HepG2 (cell line): ENCODE results near the gene TOPORS. TPM values are rescaled to one million over a fixed set of nuclear protein-coding genes. Genes with fewer than 3 reads are reported as not detected.

Experiments
- KAT2B ChIP-seq: fragments of 150-350 bp; IDR thresholded peaks from 2 replicates; pipeline ENCODE4 v1.6.1; 2014; ENCODE audit warnings: low read depth, low read length, borderline replicate concordance
- MED1 ChIP-seq: sonication (generic); formaldehyde crosslinking; IDR thresholded peaks from 2 replicates; pipeline ENCODE4 v1.4.0; 2020; ENCODE audit warnings: missing genetic modification reagents
- ONECUT2 ChIP-seq: sonication (generic); formaldehyde crosslinking; IDR thresholded peaks from 2 replicates; pipeline ENCODE4 v1.4.0; 2020; ENCODE audit warnings: missing genetic modification reagents
- SKI ChIP-seq: fragments of 450-650 bp; IDR thresholded peaks from one replicate; pipeline ENCODE4 v1.6.1; 2018; ENCODE audit warnings: mild to moderate bottlenecking; ENCODE audit not compliant: partially characterized antibody
- SUZ12 ChIP-seq: fragments of 150-350 bp; IDR thresholded peaks from 2 replicates; pipeline ENCODE4 v1.6.1; 2014; ENCODE audit warnings: low read depth, low read length
- TSC22D2 ChIP-seq: sonication (generic); formaldehyde crosslinking; IDR thresholded peaks from 2 replicates; pipeline ENCODE4 v1.5.1; 2020; ENCODE audit warnings: missing genetic modification reagents, mild to moderate bottlenecking, borderline replicate concordance
- ZBTB1 ChIP-seq: sonication (generic); formaldehyde crosslinking; IDR thresholded peaks from 2 replicates; pipeline ENCODE4 v1.4.0; 2020; ENCODE audit warnings: missing genetic modification reagents, borderline replicate concordance
- ZFP36 ChIP-seq: fragments of 150-350 bp; IDR thresholded peaks from 2 replicates; pipeline ENCODE4 v1.6.1; 2018; ENCODE audit warnings: borderline replicate concordance, low read length, low read depth; ENCODE audit not compliant: partially characterized antibody
- ZNF343 ChIP-seq: sonication (generic); formaldehyde crosslinking; IDR thresholded peaks from 2 replicates; pipeline ENCODE4 v1.4.0; 2020; ENCODE audit warnings: mild to moderate bottlenecking, missing genetic modification reagents
- ZNF501 ChIP-seq: sonication (generic); formaldehyde crosslinking; IDR thresholded peaks from 2 replicates; pipeline ENCODE4 v1.5.1; 2020; ENCODE audit warnings: mild to moderate bottlenecking, moderate library complexity, missing genetic modification reagents
- polyA plus RNA-seq, 8 experiments: library from polyadenylated mRNA; depleted of rRNA in 3 of 8; stranded (reverse) in 7 of 8; unstranded in 1 of 8; fragments of >200 nt; fragmentation: Illumina TruSeq in 4 of 8; extraction: Trizol in 4 of 8; gene quantifications; 2 replicates each; pipeline versions ENCODE4 v1.2.1 to v1.2.3, GENCODE V29; 2011 to 2016; ENCODE audit warnings: low read depth in 4 of 8, missing spikeins in 1 of 8, mixed read lengths in 1 of 8; ENCODE audit not compliant: insufficient read depth in 1 of 8
- total RNA-seq, 5 experiments: library from RNA; depleted of rRNA; stranded (reverse); fragments of >200 nt; fragmentation: Illumina TruSeq; extraction: Trizol; gene quantifications; 2 replicates each; pipeline ENCODE4 v1.2.3, GENCODE V29; 2016; ENCODE audit warnings: low read depth in 1 of 5
- TF ChIP-seq, protein P1 (sequence below): sonication (generic); formaldehyde crosslinking; IDR thresholded peaks from 2 replicates; pipeline ENCODE4 v1.5.0; 2020; ENCODE audit warnings: mild to moderate bottlenecking, missing genetic modification reagents
- TF ChIP-seq, protein P2 (sequence below): sonication (generic); formaldehyde crosslinking; IDR thresholded peaks from 2 replicates; pipeline ENCODE4 v1.4.0; 2020; ENCODE audit warnings: missing genetic modification reagents, borderline replicate concordance
- TF ChIP-seq, protein P3 (sequence below): sonication (generic); formaldehyde crosslinking; IDR thresholded peaks from 2 replicates; pipeline ENCODE4 v1.9.0; 2021; ENCODE audit warnings: mild to moderate bottlenecking, missing genetic modification reagents
- TF ChIP-seq, protein P4 (sequence below): sonication (generic); formaldehyde crosslinking; IDR thresholded peaks from 2 replicates; pipeline ENCODE4 v1.4.0; 2020; ENCODE audit warnings: missing genetic modification reagents; ENCODE audit errors: not compliant biosample characterization

The TOPORS gene
- total and polyA plus RNA-seq, 2 of the 13 experiments (the other 11 are each of a cell fraction or from before 2014, with no cell fraction given): 6.8 to 19.6 TPM

DNA sequence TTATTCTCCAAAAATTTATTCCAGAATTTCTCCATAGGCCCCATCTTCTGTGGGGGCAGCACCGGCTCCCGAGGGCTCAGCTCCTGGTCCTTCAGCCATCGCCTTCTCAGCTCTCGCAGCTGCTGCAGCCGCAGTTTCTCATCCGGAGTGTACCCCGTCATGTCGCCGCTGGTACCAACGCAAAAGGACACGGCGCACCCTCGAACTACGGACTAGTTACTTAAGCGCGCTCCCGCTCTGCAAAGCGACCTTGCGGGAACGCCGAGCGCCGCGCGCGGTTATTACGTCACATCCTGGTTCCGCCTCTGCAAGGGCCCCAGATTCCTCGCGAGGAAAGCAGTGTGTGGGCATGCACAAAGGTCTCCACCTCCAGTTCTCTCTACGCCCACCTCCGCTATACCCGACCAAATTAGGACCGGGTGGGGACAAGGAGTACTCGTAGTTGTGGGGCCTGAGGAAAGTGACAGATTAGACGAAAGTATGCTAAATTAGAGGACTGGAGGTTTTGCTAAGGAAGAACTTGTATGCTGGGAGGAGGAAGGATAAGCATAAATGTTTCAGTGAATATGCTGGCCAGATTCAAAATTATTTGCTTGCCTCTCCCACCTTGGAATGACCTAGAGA, 20.6 kb upstream of the TOPORS start, which contains the start of gene NDUFB6 (continued):
- TF ChIP-seq, protein P1, sequence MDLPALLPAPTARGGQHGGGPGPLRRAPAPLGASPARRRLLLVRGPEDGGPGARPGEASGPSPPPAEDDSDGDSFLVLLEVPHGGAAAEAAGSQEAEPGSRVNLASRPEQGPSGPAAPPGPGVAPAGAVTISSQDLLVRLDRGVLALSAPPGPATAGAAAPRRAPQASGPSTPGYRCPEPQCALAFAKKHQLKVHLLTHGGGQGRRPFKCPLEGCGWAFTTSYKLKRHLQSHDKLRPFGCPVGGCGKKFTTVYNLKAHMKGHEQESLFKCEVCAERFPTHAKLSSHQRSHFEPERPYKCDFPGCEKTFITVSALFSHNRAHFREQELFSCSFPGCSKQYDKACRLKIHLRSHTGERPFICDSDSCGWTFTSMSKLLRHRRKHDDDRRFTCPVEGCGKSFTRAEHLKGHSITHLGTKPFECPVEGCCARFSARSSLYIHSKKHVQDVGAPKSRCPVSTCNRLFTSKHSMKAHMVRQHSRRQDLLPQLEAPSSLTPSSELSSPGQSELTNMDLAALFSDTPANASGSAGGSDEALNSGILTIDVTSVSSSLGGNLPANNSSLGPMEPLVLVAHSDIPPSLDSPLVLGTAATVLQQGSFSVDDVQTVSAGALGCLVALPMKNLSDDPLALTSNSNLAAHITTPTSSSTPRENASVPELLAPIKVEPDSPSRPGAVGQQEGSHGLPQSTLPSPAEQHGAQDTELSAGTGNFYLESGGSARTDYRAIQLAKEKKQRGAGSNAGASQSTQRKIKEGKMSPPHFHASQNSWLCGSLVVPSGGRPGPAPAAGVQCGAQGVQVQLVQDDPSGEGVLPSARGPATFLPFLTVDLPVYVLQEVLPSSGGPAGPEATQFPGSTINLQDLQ (CRISPR knock-in tag): no peak
- TF ChIP-seq ZNF343 (CRISPR knock-in tag): 0 out of 2 replicates have a peak, but pooled peaks have one; percentile 56
- TF ChIP-seq MED1: peak; percentile 75
- TF ChIP-seq, protein P2, sequence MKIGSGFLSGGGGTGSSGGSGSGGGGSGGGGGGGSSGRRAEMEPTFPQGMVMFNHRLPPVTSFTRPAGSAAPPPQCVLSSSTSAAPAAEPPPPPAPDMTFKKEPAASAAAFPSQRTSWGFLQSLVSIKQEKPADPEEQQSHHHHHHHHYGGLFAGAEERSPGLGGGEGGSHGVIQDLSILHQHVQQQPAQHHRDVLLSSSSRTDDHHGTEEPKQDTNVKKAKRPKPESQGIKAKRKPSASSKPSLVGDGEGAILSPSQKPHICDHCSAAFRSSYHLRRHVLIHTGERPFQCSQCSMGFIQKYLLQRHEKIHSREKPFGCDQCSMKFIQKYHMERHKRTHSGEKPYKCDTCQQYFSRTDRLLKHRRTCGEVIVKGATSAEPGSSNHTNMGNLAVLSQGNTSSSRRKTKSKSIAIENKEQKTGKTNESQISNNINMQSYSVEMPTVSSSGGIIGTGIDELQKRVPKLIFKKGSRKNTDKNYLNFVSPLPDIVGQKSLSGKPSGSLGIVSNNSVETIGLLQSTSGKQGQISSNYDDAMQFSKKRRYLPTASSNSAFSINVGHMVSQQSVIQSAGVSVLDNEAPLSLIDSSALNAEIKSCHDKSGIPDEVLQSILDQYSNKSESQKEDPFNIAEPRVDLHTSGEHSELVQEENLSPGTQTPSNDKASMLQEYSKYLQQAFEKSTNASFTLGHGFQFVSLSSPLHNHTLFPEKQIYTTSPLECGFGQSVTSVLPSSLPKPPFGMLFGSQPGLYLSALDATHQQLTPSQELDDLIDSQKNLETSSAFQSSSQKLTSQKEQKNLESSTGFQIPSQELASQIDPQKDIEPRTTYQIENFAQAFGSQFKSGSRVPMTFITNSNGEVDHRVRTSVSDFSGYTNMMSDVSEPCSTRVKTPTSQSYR (CRISPR knock-in tag): no peak
- TF ChIP-seq, protein P3, sequence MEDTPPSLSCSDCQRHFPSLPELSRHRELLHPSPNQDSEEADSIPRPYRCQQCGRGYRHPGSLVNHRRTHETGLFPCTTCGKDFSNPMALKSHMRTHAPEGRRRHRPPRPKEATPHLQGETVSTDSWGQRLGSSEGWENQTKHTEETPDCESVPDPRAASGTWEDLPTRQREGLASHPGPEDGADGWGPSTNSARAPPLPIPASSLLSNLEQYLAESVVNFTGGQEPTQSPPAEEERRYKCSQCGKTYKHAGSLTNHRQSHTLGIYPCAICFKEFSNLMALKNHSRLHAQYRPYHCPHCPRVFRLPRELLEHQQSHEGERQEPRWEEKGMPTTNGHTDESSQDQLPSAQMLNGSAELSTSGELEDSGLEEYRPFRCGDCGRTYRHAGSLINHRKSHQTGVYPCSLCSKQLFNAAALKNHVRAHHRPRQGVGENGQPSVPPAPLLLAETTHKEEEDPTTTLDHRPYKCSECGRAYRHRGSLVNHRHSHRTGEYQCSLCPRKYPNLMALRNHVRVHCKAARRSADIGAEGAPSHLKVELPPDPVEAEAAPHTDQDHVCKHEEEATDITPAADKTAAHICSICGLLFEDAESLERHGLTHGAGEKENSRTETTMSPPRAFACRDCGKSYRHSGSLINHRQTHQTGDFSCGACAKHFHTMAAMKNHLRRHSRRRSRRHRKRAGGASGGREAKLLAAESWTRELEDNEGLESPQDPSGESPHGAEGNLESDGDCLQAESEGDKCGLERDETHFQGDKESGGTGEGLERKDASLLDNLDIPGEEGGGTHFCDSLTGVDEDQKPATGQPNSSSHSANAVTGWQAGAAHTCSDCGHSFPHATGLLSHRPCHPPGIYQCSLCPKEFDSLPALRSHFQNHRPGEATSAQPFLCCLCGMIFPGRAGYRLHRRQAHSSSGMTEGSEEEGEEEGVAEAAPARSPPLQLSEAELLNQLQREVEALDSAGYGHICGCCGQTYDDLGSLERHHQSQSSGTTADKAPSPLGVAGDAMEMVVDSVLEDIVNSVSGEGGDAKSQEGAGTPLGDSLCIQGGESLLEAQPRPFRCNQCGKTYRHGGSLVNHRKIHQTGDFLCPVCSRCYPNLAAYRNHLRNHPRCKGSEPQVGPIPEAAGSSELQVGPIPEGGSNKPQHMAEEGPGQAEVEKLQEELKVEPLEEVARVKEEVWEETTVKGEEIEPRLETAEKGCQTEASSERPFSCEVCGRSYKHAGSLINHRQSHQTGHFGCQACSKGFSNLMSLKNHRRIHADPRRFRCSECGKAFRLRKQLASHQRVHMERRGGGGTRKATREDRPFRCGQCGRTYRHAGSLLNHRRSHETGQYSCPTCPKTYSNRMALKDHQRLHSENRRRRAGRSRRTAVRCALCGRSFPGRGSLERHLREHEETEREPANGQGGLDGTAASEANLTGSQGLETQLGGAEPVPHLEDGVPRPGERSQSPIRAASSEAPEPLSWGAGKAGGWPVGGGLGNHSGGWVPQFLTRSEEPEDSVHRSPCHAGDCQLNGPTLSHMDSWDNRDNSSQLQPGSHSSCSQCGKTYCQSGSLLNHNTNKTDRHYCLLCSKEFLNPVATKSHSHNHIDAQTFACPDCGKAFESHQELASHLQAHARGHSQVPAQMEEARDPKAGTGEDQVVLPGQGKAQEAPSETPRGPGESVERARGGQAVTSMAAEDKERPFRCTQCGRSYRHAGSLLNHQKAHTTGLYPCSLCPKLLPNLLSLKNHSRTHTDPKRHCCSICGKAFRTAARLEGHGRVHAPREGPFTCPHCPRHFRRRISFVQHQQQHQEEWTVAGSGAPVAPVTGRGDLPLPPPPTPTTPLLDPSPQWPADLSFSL (CRISPR knock-in tag): no peak
- no peak for TF ChIP-seq SKI
- TF ChIP-seq TSC22D2 (CRISPR knock-in tag): peak; percentile 45; the same call in 1 of the 2 replicates
- TF ChIP-seq ZFP36: no peak
- TF ChIP-seq, protein P4, sequence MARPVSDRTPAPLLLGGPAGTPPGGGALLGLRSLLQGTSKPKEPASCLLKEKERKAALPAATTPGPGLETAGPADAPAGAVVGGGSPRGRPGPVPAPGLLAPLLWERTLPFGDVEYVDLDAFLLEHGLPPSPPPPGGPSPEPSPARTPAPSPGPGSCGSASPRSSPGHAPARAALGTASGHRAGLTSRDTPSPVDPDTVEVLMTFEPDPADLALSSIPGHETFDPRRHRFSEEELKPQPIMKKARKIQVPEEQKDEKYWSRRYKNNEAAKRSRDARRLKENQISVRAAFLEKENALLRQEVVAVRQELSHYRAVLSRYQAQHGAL (CRISPR knock-in tag): no peak
- no peak for TF ChIP-seq ZBTB1 (CRISPR knock-in tag)
- TF ChIP-seq SUZ12: no peak
- TF ChIP-seq ZNF501 (CRISPR knock-in tag): peak; percentile 83
- TF ChIP-seq KAT2B: no peak
- TF ChIP-seq ONECUT2 (CRISPR knock-in tag): no peak
